Bone marrow (tissue), 2 donors: ENCODE data around the gene C12orf56.
"Not testable (repeated sequence)": the region's sequence is repeated elsewhere in the genome, so short reads cannot be mapped to it uniquely, and the experiment has no call there.

ENCODE experiments used
- DNase-seq, 2 donors: peaks; one replicate each; lab custom pipeline; 2025; lab: John Stamatoyannopoulos, UW

The C12orf56 gene

GRCh38 chr12:64385468-64385867 is 5.1 kb downstream of the C12orf56 start:
- DNase-seq, result no peak

GRCh38 chr12:64385019-64385418 is 5.5 kb downstream of the C12orf56 start:
- DNase-seq, result no peak

GRCh38 chr12:64383675-64384074 is 6.9 kb downstream of the C12orf56 start:
- DNase-seq, result no peak

GRCh38 chr12:64362721-64363305 is 27.7 kb downstream of the C12orf56 start:
- DNase-seq, result no peak

- not testable (repeated sequence) for DNase-seq
These were observed 29.4 kb downstream of the C12orf56 start for GRCh38 chr12:64361173-64361572.

- DNase-seq, result not testable (repeated sequence)
These were observed 34.3 kb downstream of the C12orf56 start for GRCh38 chr12:64356209-64356608.

- no peak for DNase-seq
These were observed 38.4 kb downstream of the C12orf56 start for GRCh38 chr12:64352181-64352580.

GRCh38 chr12:64351265-64351664 is 39.3 kb downstream of the C12orf56 start:
- no peak for DNase-seq

GRCh38 chr12:64347630-64348029 is 42.9 kb downstream of the C12orf56 start:
- no peak for DNase-seq

- DNase-seq, result not testable (repeated sequence)
These were observed 45.9 kb downstream of the C12orf56 start for GRCh38 chr12:64344631-64345030.

- not testable (repeated sequence) for DNase-seq
These were observed 50.0 kb downstream of the C12orf56 start for GRCh38 chr12:64340546-64340945.

GRCh38 chr12:64335886-64336466 is 54.6 kb downstream of the C12orf56 start:
- no peak for DNase-seq

- no peak for DNase-seq
These were observed 57.6 kb downstream of the C12orf56 start for GRCh38 chr12:64332938-64333337.

GRCh38 chr12:64332296-64332695 is 58.3 kb downstream of the C12orf56 start:
- no peak for DNase-seq

- DNase-seq, result not testable (repeated sequence)
These were observed 61.4 kb downstream of the C12orf56 start for GRCh38 chr12:64329031-64329710.

GRCh38 chr12:64325055-64325454 is 65.5 kb downstream of the C12orf56 start:
- DNase-seq, result no peak

GRCh38 chr12:64323476-64324225 is 66.9 kb downstream of the C12orf56 start:
- no peak for DNase-seq

- DNase-seq, result no peak
These were observed 67.6 kb downstream of the C12orf56 start for GRCh38 chr12:64323006-64323405.

- no peak for DNase-seq
These were observed 69.9 kb downstream of the C12orf56 start for GRCh38 chr12:64320611-64321010.

GRCh38 chr12:64319540-64320225 is 70.9 kb downstream of the C12orf56 start:
- not testable (repeated sequence) for DNase-seq

GRCh38 chr12:64318605-64319004 is 72.0 kb downstream of the C12orf56 start:
- no peak for DNase-seq

GRCh38 chr12:64311877-64312276 is 78.7 kb downstream of the C12orf56 start:
- DNase-seq, result no peak
